Stomach (tissue), 9 donors: ENCODE data around the gene SVOPL. TPM values are rescaled to one million over a fixed set of nuclear protein-coding genes. Genes with fewer than 3 reads are reported as not detected.
"Not testable (repeated sequence)": the region's sequence is repeated elsewhere in the genome, so short reads cannot be mapped to it uniquely, and the experiment has no call there.

Experiments
- DNase-seq, 2 donors: peaks; one replicate each; pipeline versions ENCODE4 v3.0.0 to v3.0.0-alpha.2; 2013 to 2019
- H3K27ac ChIP-seq, 5 donors: fragments of 200-600 bp in 4 of 5; sonication (generic) in 4 of 5; one replicate each; pipeline ENCODE4 v1.5.1; 2013 to 2019; ENCODE audit warnings: mild to moderate bottlenecking in 1 of 5, moderate library complexity in 1 of 5
- H3K27me3 ChIP-seq, 3 donors: fragments of 200-600 bp; sonication (generic); one replicate each; pipeline ENCODE4 v1.5.1; 2017 to 2019; ENCODE audit warnings: mixed run types in 1 of 3
- H3K36me3 ChIP-seq, 4 donors: fragments of 200-600 bp; sonication (generic); 1 replicate in 3 of 4; 2 replicates in 1 of 4; pipeline ENCODE4 v1.5.1; 2016 to 2019
- H3K4me1 ChIP-seq, 4 donors: fragments of 200-600 bp; sonication (generic); one replicate each; pipeline ENCODE4 v1.5.1; 2016 to 2019
- H3K4me3 ChIP-seq, 4 donors: fragments of 200-600 bp; sonication (generic) in 3 of 4; one replicate each; pipeline ENCODE4 v1.5.1; 2016 to 2019; ENCODE audit warnings: mild to moderate bottlenecking in 1 of 4
- H3K9me3 ChIP-seq, 4 donors: fragments of 200-600 bp; sonication (generic); one replicate each; pipeline ENCODE4 v1.5.1; 2016 to 2019
- CTCF ChIP-seq, 7 experiments: fragments of 450-650 bp in 4 of 7; fragments of 200-600 bp in 3 of 7; sonication (generic) in 3 of 7; IDR thresholded peaks; one replicate each; pipeline ENCODE4 v1.5.1; 2016 to 2019; ENCODE audit warnings: antibody characterized with exemption in 7 of 7, control low read depth in 2 of 7, mild to moderate bottlenecking in 1 of 7
- EP300 ChIP-seq: sonication (generic); formaldehyde crosslinking; IDR thresholded peaks from one replicate; pipeline ENCODE4 v1.6.1; 2017; ENCODE audit warnings: antibody characterized with exemption
- POLR2A ChIP-seq, 4 donors: fragments of 450-650 bp; IDR thresholded peaks; one replicate each; pipeline ENCODE4 v1.6.1; 2016; ENCODE audit warnings: antibody characterized with exemption in 4 of 4, control low read depth in 2 of 4, mild to moderate bottlenecking in 1 of 4, moderate library complexity in 1 of 4
- POLR2AphosphoS5 ChIP-seq, 3 donors: sonication (generic); formaldehyde crosslinking; IDR thresholded peaks; one replicate each; pipeline ENCODE4 v1.6.1; 2016; ENCODE audit warnings: antibody characterized with exemption in 3 of 3
- WGBS, 5 donors: extraction: QIAGEN DNeasy Blood & Tissue Kit in 3 of 5; methylation state at CpG; one replicate each; pipeline versions ENCODE4 v1.1.5 to v1.1.7; 2013 to 2018; 5-methylcytosine and 5-hydroxymethylcytosine counted together
- intact Hi-C: fragments of 100-400 bp; cut with DNase I; formaldehyde crosslinking; loops from one replicate; pipeline ENCODE4 v1.15.1; 2023; ENCODE audit warnings: low total_unique reads
- polyA plus RNA-seq, 3 donors: library from polyadenylated mRNA; stranded (reverse); fragments of 200-250 nt; gene quantifications; one replicate each; pipeline ENCODE4 v1.2.3, GENCODE V29; 2013
- total RNA-seq, 5 donors: library from RNA; depleted of rRNA; stranded (reverse); fragments of >200 nt; gene quantifications; one replicate each; pipeline versions ENCODE4 v1.1.0 to v1.2.3, GENCODE V29; 2014 to 2016
- donor health status: healthy with polysubstance abuse.
- donor health status: Bipolar disorder and iron deficiency.
- donor health status: healthy.

Gene SVOPL
- total and polyA plus RNA-seq, 8 donors: under 0.01 to 2.3 (median 0.13) TPM; not detected in 5

- Histone ChIP-seq H3K4me3 (no peak overlapping the region), H3K4me1 (no peaks in the 10 kb centered on the region), H3K27me3 (no peaks in the 10 kb centered on the region), H3K36me3 (no peaks in the 10 kb centered on the region), H3K27ac (no peak overlapping the region), H3K9me3 (no peaks in the 10 kb centered on the region)
- no peak for TF ChIP-seq CTCF (IDR thresholded peaks at IDR 0.05)
- TF ChIP-seq POLR2AphosphoS5 (IDR thresholded peaks at IDR 0.05): no peak
- no peak for TF ChIP-seq POLR2A (IDR thresholded peaks at IDR 0.05)
- no peak for TF ChIP-seq EP300
- intact Hi-C loops: no loop called here
- 33 to 85% (median 67%) methylated on average over 2 of the region's 2 CpGs for WGBS, 5 donors
- DNase-seq: no peak
Measured at GRCh38 chr7:138697535-138698182, 3.5 kb downstream of the SVOPL start.

GRCh38 chr7:138695776-138696175, 5.4 kb downstream of the SVOPL start:
- H3K4me3 ChIP-seq, H3K36me3 ChIP-seq, DNase-seq, H3K9me3 ChIP-seq, intact Hi-C loops, H3K27ac ChIP-seq, H3K27me3 ChIP-seq, H3K4me1 ChIP-seq: not testable (repeated sequence)
- WGBS, 5 donors: 89 to 96% (median 92%) methylated on average over 9 of the region's 9 CpGs

- Histone ChIP-seq H3K4me1 (no peaks in the 10 kb centered on the region), H3K4me3 (no peak overlapping the region), H3K27me3 (no peaks in the 10 kb centered on the region), H3K27ac (no peak overlapping the region), H3K9me3 (no peaks in the 10 kb centered on the region), H3K36me3 (no peaks in the 10 kb centered on the region)
- WGBS, 5 donors: 90 to 96% (median 94%) methylated on average over 4 of the region's 4 CpGs
- TF ChIP-seq EP300 (no peak), POLR2AphosphoS5 (IDR thresholded peaks at IDR 0.05) (no peak), CTCF (IDR thresholded peaks at IDR 0.05) (no peak), POLR2A (IDR thresholded peaks at IDR 0.05) (no peak)
- DNase-seq: no peak
- intact Hi-C loops: no loop called here
Measured at GRCh38 chr7:138695106-138695505, 6.1 kb downstream of the SVOPL start.

- DNase-seq: no peak
- WGBS, 5 donors: 77 to 86% (median 79%) methylated on average over 5 of the region's 5 CpGs
- Histone ChIP-seq H3K36me3 (no peaks in the 10 kb centered on the region), H3K4me3 (no peak overlapping the region), H3K27me3 (no peaks in the 10 kb centered on the region), H3K27ac (no peak overlapping the region), H3K9me3 (no peaks in the 10 kb centered on the region), H3K4me1 (no peaks in the 10 kb centered on the region)
- intact Hi-C loops: no loop called here
- no peak for TF ChIP-seq POLR2A (IDR thresholded peaks at IDR 0.05)
- TF ChIP-seq CTCF (IDR thresholded peaks at IDR 0.05): no peak
Measured at GRCh38 chr7:138691178-138691577, 10.0 kb downstream of the SVOPL start.

GRCh38 chr7:138690495-138690894, 10.7 kb downstream of the SVOPL start:
- intact Hi-C loops: no loop called here
- no peak for DNase-seq
- no peaks in the 10 kb centered on the region for H3K36me3 ChIP-seq
- WGBS, 5 donors: 50 to 100% (median 97%) methylated on average over 2 of the region's 2 CpGs
- no peaks in the 10 kb centered on the region for H3K27me3 ChIP-seq
- H3K27ac ChIP-seq: no peak overlapping the region
- TF ChIP-seq POLR2AphosphoS5 (IDR thresholded peaks at IDR 0.05) (no peak), EP300 (no peak), CTCF (IDR thresholded peaks at IDR 0.05) (no peak), POLR2A (IDR thresholded peaks at IDR 0.05) (no peak)
- H3K4me1 ChIP-seq: no peaks in the 10 kb centered on the region
- no peaks in the 10 kb centered on the region for H3K9me3 ChIP-seq
- H3K4me3 ChIP-seq: no peak overlapping the region

- H3K4me3 ChIP-seq, H3K27ac ChIP-seq, DNase-seq, H3K27me3 ChIP-seq, intact Hi-C loops, H3K4me1 ChIP-seq, H3K9me3 ChIP-seq, H3K36me3 ChIP-seq: not testable (repeated sequence)
- 86 to 92% (median 91%) methylated on average over 6 of the region's 6 CpGs for WGBS, 5 donors
Measured at GRCh38 chr7:138688037-138688436, 13.1 kb downstream of the SVOPL start.
